Caco-2 (cell line): ENCODE measurements around the gene HDDC2. TPM values are rescaled to one million over a fixed set of nuclear protein-coding genes. Genes with fewer than 3 reads are reported as not detected.

Experiments
- BruUV-seq: library from RNA; stranded (reverse); fragments of 400-500 nt; replicated peaks from 2 replicates; lab custom pipeline; 2021; lab: Mats Ljungman, UMichigan
- CTCF ChIA-PET: fragments of 300-600 bp; sonication (Branson Sonifier 250); formaldehyde crosslinking; loops from one replicate; lab custom pipeline; 2022; ENCODE audit warnings: antibody characterized with exemption; lab: Charles Lee
- POLR2A ChIA-PET: fragments of 300-600 bp; sonication (Branson Sonifier 250); formaldehyde crosslinking; loops from one replicate; lab custom pipeline; 2022; ENCODE audit warnings: antibody characterized with exemption; lab: Charles Lee
- DNase-seq, 2 experiments: peaks; one replicate each; pipeline versions ENCODE4 v3.0.0 to v3.0.0-alpha.2; 2020 to 2022
- H3K27me3 ChIP-seq: replicated peaks from 2 replicates; pipeline ENCODE4 v1.6.0; 2011; ENCODE audit warnings: low read length; ENCODE audit not compliant: control insufficient read depth, insufficient read depth
- H3K36me3 ChIP-seq: 2 replicates; pipeline ENCODE4 v1.5.1; 2011; ENCODE audit warnings: low read length; ENCODE audit not compliant: control insufficient read depth, insufficient read depth
- H3K4me1 ChIP-seq: fragments of 250-450 bp; sonication (Bioruptor Pico); 2 replicates; pipeline ENCODE4 v1.5.1; 2020; ENCODE audit warnings: mild to moderate bottlenecking
- H3K4me3 ChIP-seq: 2 replicates; pipeline ENCODE4 v1.5.1; 2011; ENCODE audit warnings: low read depth, mild to moderate bottlenecking, control low read depth, low read length
- H3K9me3 ChIP-seq: fragments of 250-450 bp; sonication (Bioruptor Pico); 2 replicates; pipeline ENCODE4 v1.5.1; 2020; ENCODE audit warnings: mild to moderate bottlenecking, moderate library complexity
- H3K27ac Mint-ChIP-seq: one replicate; pipeline ENCODE4 v1.8.0; 2022; ENCODE audit warnings: mixed read lengths; ENCODE audit not compliant: unreplicated experiment
- H3K27me3 Mint-ChIP-seq: one replicate; pipeline ENCODE4 v1.8.0; 2022; ENCODE audit warnings: mixed read lengths; ENCODE audit not compliant: insufficient read depth, unreplicated experiment
- H3K36me3 Mint-ChIP-seq: one replicate; pipeline ENCODE4 v1.8.0; 2022; ENCODE audit warnings: mild to moderate bottlenecking, mixed read lengths; ENCODE audit not compliant: insufficient read depth, unreplicated experiment
- H3K4me1 Mint-ChIP-seq: one replicate; pipeline ENCODE4 v1.8.0; 2022; ENCODE audit warnings: low read depth, mixed read lengths; ENCODE audit not compliant: unreplicated experiment
- H3K4me3 Mint-ChIP-seq: one replicate; pipeline ENCODE4 v1.8.0; 2022; ENCODE audit warnings: mild to moderate bottlenecking, moderate library complexity, mixed read lengths; ENCODE audit not compliant: unreplicated experiment
- H3K9me3 Mint-ChIP-seq: one replicate; pipeline ENCODE4 v1.8.0; 2022; ENCODE audit warnings: mixed read lengths; ENCODE audit not compliant: unreplicated experiment
- CTCF ChIP-seq, 2 experiments: fragments of 200-600 bp in 1 of 2; IDR thresholded peaks; 1 replicate in 1 of 2; 2 replicates in 1 of 2; pipeline versions ENCODE4 v1.5.1 to v1.8.0; 2011 to 2022; ENCODE audit warnings: antibody characterized with exemption in 1 of 2, control low read depth in 1 of 2, inconsistent platforms in 1 of 2, low read depth in 1 of 2, low read length in 1 of 2, mild to moderate bottlenecking in 1 of 2, moderate library complexity in 1 of 2; ENCODE audit not compliant: insufficient read depth in 1 of 2, severe bottlenecking in 1 of 2, unreplicated experiment in 1 of 2
- intact Hi-C: fragments of 100-400 bp; cut with micrococcal nuclease; formaldehyde crosslinking; loops from one replicate; pipeline ENCODE4 v1.10.0; 2022; ENCODE audit not compliant: unreplicated experiment
- total RNA-seq: library from RNA; stranded (reverse); gene quantifications from 2 replicates; pipeline ENCODE4 v1.2.3, GENCODE V29; 2022

The HDDC2 gene
- total RNA-seq, 1 experiment from 2014 or later = 66.5 TPM

GRCh38 chr6:125227244-125227643 is 74.5 kb downstream of the HDDC2 start:
- no peak overlapping the region for H3K4me3 ChIP-seq

More at GRCh38 chr6:125227244-125227643, 74.5 kb downstream of the HDDC2 start:
- Mint-ChIP-seq H3K27ac (no peak overlapping the region), H3K36me3 (peaks cover 6% of the 10 kb centered on the region), H3K27me3 (no peaks in the 10 kb centered on the region), H3K9me3 (no peaks in the 10 kb centered on the region), H3K4me3 (no peak overlapping the region), H3K4me1 (peaks cover 22% of the 10 kb centered on the region)
- H3K9me3 ChIP-seq = no peaks in the 10 kb centered on the region
- no peaks in the 10 kb centered on the region for H3K27me3 ChIP-seq
- ChIA-PET POLR2A (no interaction called here), CTCF (no interaction called here)
- peaks cover 10% of the 10 kb centered on the region for H3K4me1 ChIP-seq
- no peak for TF ChIP-seq CTCF (IDR thresholded peaks at IDR 0.05; ENCODE audit: insufficient read depth in 1 of 2, low read depth in 1 of 2, low read length in 1 of 2, severe bottlenecking in 1 of 2, unreplicated experiment in 1 of 2)
- DNase-seq = no peak
- no TSS peak for BruUV-seq
- intact Hi-C loops = no loop called here
- no peaks in the 10 kb centered on the region for H3K36me3 ChIP-seq

Other genes with a start within 250 kb of the HDDC2 start
- gene TPD52L1, start 148.2 kb downstream of the HDDC2 start, total RNA-seq = 60.1 and 83.9 TPM in 2 replicates